ENCODE measurements around the gene SLC1A2.

Gene SLC1A2

GRCh38 chr11:35419184-35419829 is at the start of gene SLC1A2:
Gene SLC1A2, minus strand, starts transcription at chr11:35419558. Its CDS starts 592 bp downstream, at chr11:35418966.
- no peak for DNase-seq

- no peak for DNase-seq
Measured at GRCh38 chr11:35466058-35466457, 46.7 kb upstream of the SLC1A2 start.

- no peak for DNase-seq
Measured at GRCh38 chr11:35464308-35464707, 45.0 kb upstream of the SLC1A2 start.

GRCh38 chr11:35463331-35463751 is 44.0 kb upstream of the SLC1A2 start:
- DNase-seq = no peak

GRCh38 chr11:35461917-35462538 is 42.7 kb upstream of the SLC1A2 start:
- DNase-seq = no peak

GRCh38 chr11:35459489-35459888 is 40.1 kb upstream of the SLC1A2 start:
- DNase-seq = no peak

- DNase-seq = no peak
Measured at GRCh38 chr11:35458846-35459245, 39.5 kb upstream of the SLC1A2 start.

GRCh38 chr11:35454362-35454761 is 35.0 kb upstream of the SLC1A2 start:
- DNase-seq = no peak

- DNase-seq = no peak
Measured at GRCh38 chr11:35436581-35437250, 17.4 kb upstream of the SLC1A2 start.

GRCh38 chr11:35433588-35433987 is 14.2 kb upstream of the SLC1A2 start:
- no peak for DNase-seq

- DNase-seq = no peak
Measured at GRCh38 chr11:35432464-35432863, 13.1 kb upstream of the SLC1A2 start.

GRCh38 chr11:35427071-35427470 is 7.7 kb upstream of the SLC1A2 start:
- DNase-seq = no peak

- no peak for DNase-seq
Measured at GRCh38 chr11:35426351-35426750, 7.0 kb upstream of the SLC1A2 start.

- DNase-seq = no peak
Measured at GRCh38 chr11:35425603-35426212, 6.3 kb upstream of the SLC1A2 start.

- no peak for DNase-seq
Measured at GRCh38 chr11:35424157-35424940, 5.0 kb upstream of the SLC1A2 start.

- DNase-seq = no peak
Measured at GRCh38 chr11:35420371-35420770, 1.0 kb upstream of the SLC1A2 start.

- no peak for DNase-seq
Measured at GRCh38 chr11:35419830-35420333, 524 bp upstream of the SLC1A2 start.

- no peak for DNase-seq
Measured at GRCh38 chr11:35418282-35419183, 825 bp downstream of the SLC1A2 start.

- no peak for DNase-seq
Measured at GRCh38 chr11:35415487-35415886, 3.9 kb downstream of the SLC1A2 start.

- DNase-seq = no peak
Measured at GRCh38 chr11:35414776-35415175, 4.6 kb downstream of the SLC1A2 start.

GRCh38 chr11:35414311-35414710 is 5.0 kb downstream of the SLC1A2 start:
- DNase-seq = no peak

- DNase-seq = no peak
Measured at GRCh38 chr11:35413598-35413997, 5.8 kb downstream of the SLC1A2 start.
